Ascending aorta (tissue), 2 donors: ENCODE results near the gene GNAQ. TPM values are rescaled to one million over a fixed set of nuclear protein-coding genes. Genes with fewer than 3 reads are reported as not detected.

Experiments used
- DNase-seq, 2 donors: peaks; one replicate each; pipeline ENCODE4 v3.0.0-alpha.2; 2019; ENCODE audit warnings: low spot score in 2 of 2
- H3K27ac ChIP-seq, 2 donors: fragments of 200-600 bp; sonication (generic); one replicate each; pipeline ENCODE4 v1.5.1; 2016 to 2017; ENCODE audit warnings: mild to moderate bottlenecking in 1 of 2
- H3K27me3 ChIP-seq: fragments of 200-600 bp; sonication (generic); one replicate; pipeline ENCODE4 v1.5.1; 2017
- H3K36me3 ChIP-seq, 2 donors: fragments of 200-600 bp; sonication (generic); one replicate each; pipeline ENCODE4 v1.5.1; 2016
- H3K4me1 ChIP-seq, 2 donors: fragments of 200-600 bp; sonication (generic); one replicate each; pipeline ENCODE4 v1.5.1; 2016 to 2017; ENCODE audit warnings: mild to moderate bottlenecking in 1 of 2
- H3K4me3 ChIP-seq, 2 donors: fragments of 200-600 bp; sonication (generic); one replicate each; pipeline ENCODE4 v1.5.1; 2016 to 2017; ENCODE audit warnings: mild to moderate bottlenecking in 1 of 2
- H3K9me3 ChIP-seq, 2 donors: fragments of 200-600 bp; sonication (generic); one replicate each; pipeline ENCODE4 v1.5.1; 2016
- intact Hi-C: fragments of 100-400 bp; cut with DNase I; formaldehyde crosslinking; loops from one replicate; pipeline ENCODE4 v1.15.1; 2023
- total RNA-seq: library from RNA; depleted of rRNA; stranded (reverse); fragments of >200 nt; gene quantifications from one replicate; pipeline ENCODE4 v1.1.0, GENCODE V29; 2016
- TF ChIP-seq, protein P1 (sequence below), 3 experiments: fragments of 200-600 bp in 2 of 3; fragments of 450-650 bp in 1 of 3; sonication (generic) in 2 of 3; IDR thresholded peaks; one replicate each; pipeline ENCODE4 v1.5.1; 2016 to 2019; ENCODE audit warnings: antibody characterized with exemption in 3 of 3, mild to moderate bottlenecking in 1 of 3, moderate library complexity in 1 of 3

Gene GNAQ
- total RNA-seq, 1 donor from 2014 or later = 29.2 TPM

DNA sequence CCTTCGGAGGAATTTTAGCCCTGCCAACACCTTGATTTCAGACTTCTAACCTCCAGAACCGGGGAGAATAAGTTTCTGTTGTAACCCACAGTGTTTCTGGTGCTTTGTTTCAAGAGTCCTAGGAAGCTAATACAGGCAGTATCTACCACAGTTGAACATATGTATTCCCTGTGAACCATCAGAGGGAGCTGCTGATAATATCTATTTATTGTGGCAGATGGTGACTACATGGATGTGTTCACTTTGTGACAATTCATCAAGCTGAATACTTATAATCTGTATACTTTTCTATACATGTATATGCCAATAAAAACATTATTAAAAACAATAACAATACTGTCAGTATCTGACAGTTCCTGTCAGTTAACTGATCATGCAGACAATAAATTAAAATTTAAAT, 246.3 kb downstream of the GNAQ start:
- Histone ChIP-seq H3K4me1 (peaks cover 0 to 8% of the 10 kb centered on the region in 2 donors), H3K27ac (no peak overlapping the region), H3K27me3 (no peaks in the 10 kb centered on the region), H3K9me3 (no peaks in the 10 kb centered on the region), H3K4me3 (no peak overlapping the region), H3K36me3 (peaks cover 0 to 7% of the 10 kb centered on the region in 2 donors)
- intact Hi-C loops = no loop called here
- DNase-seq = no peak
- TF ChIP-seq, protein P1, sequence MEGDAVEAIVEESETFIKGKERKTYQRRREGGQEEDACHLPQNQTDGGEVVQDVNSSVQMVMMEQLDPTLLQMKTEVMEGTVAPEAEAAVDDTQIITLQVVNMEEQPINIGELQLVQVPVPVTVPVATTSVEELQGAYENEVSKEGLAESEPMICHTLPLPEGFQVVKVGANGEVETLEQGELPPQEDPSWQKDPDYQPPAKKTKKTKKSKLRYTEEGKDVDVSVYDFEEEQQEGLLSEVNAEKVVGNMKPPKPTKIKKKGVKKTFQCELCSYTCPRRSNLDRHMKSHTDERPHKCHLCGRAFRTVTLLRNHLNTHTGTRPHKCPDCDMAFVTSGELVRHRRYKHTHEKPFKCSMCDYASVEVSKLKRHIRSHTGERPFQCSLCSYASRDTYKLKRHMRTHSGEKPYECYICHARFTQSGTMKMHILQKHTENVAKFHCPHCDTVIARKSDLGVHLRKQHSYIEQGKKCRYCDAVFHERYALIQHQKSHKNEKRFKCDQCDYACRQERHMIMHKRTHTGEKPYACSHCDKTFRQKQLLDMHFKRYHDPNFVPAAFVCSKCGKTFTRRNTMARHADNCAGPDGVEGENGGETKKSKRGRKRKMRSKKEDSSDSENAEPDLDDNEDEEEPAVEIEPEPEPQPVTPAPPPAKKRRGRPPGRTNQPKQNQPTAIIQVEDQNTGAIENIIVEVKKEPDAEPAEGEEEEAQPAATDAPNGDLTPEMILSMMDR (IDR thresholded peaks at IDR 0.05) = no peak

DNA sequence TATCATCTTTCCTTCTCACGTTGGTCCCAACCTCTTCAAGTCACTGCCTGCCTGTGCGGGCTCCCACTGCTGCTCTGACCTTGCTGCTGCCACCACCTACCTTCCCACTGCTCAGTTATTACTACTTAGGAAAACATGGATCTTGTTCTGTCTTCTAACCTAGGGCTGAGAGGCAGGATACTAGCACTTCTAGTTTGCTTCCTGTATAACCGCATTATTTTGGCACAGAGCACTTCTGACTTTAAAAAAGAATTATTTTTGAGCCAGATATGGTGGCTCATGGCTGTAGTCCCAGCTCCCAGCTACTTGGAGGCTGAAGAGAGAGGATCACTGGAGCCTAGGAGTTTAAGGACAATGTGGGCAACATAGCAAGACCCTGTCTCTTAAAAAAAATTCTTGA, 248.1 kb downstream of the GNAQ start:
- H3K9me3 ChIP-seq = no peaks in the 10 kb centered on the region
- intact Hi-C loops = no loop called here
- peaks cover 0 to 7% of the 10 kb centered on the region in 2 donors for H3K36me3 ChIP-seq
- DNase-seq = no peak
- H3K27me3 ChIP-seq = no peaks in the 10 kb centered on the region
- no peak overlapping the region for H3K4me3 ChIP-seq
- no peak overlapping the region for H3K27ac ChIP-seq
- H3K4me1 ChIP-seq = peaks cover 0 to 8% of the 10 kb centered on the region in 2 donors
- TF ChIP-seq, protein P1 (IDR thresholded peaks at IDR 0.05) = no peak

DNA sequence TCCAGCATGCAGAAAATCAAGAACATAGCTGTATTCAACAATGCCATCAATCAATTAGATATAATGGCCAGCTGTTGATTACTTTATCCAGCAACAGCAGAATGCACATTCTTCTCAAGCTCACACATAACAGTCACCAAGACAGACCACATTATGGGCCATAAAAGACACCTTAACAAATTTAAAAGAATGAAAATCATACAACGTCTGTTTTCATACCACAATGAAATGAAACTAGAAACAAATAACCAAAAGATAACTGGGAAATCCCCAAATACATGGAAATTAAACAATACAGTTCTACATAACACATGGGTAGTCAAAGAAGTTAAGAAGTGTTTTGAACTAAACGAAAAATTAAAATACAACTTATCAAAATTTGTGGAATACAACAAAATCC, 252.6 kb downstream of the GNAQ start:
- TF ChIP-seq, protein P1 (IDR thresholded peaks at IDR 0.05) = no peak
- DNase-seq = no peak
- Histone ChIP-seq H3K36me3 (peaks cover 0 to 4% of the 10 kb centered on the region in 2 donors), H3K27ac (no peak overlapping the region), H3K4me3 (no peak overlapping the region), H3K9me3 (no peaks in the 10 kb centered on the region), H3K4me1 (peaks cover 0 to 8% of the 10 kb centered on the region in 2 donors), H3K27me3 (no peaks in the 10 kb centered on the region)
- intact Hi-C loops = no loop called here

DNA sequence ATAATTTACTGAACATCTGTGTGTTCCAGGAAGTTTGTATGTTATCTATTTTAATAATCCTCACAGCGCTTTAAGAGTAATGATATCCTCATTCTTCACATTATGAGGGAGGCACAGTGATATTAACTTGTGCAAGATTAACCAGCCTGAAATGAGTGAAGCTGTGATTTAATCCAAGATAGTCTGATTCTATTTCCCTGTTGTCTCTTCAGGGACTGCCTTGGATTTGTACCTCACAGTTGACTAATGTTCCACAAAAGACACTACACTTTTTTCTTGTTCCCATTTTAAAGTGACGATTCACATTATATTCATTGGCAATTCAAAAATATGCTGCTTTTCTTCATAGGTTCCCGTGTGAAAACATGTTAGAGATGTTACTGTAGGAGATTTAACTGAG, 258.2 kb downstream of the GNAQ start:
- H3K4me1 ChIP-seq = no peaks in the 10 kb centered on the region
- H3K9me3 ChIP-seq = no peaks in the 10 kb centered on the region
- H3K4me3 ChIP-seq = no peak overlapping the region
- intact Hi-C loops = no loop called here
- no peak overlapping the region for H3K27ac ChIP-seq
- TF ChIP-seq, protein P1 (IDR thresholded peaks at IDR 0.05) = no peak
- DNase-seq = no peak
- no peaks in the 10 kb centered on the region for H3K36me3 ChIP-seq
- no peaks in the 10 kb centered on the region for H3K27me3 ChIP-seq

DNA sequence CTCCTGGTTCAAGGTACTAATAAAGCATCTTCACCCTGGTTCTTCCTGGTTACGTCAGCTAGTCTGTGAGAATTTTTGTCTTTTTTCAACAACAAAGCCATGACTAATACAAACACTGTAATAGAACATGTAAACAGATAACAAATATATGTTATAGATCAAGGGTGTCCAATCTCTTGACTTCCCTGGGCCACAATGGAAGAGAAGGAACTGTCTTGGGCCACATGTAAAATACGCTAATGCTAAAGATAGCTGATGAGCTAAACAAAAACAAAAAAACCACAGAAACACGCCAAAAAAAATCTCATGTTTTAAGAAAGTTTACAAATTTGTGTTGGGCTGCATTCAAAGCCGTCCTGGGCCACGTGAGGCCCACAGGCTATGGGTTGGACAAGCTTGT, 259.0 kb downstream of the GNAQ start:
- DNase-seq = no peak
- intact Hi-C loops = no loop called here
- no peaks in the 10 kb centered on the region for H3K4me1 ChIP-seq
- no peaks in the 10 kb centered on the region for H3K27me3 ChIP-seq
- no peak overlapping the region for H3K27ac ChIP-seq
- H3K4me3 ChIP-seq = no peak overlapping the region
- H3K9me3 ChIP-seq = no peaks in the 10 kb centered on the region
- H3K36me3 ChIP-seq = no peaks in the 10 kb centered on the region
- TF ChIP-seq, protein P1 (IDR thresholded peaks at IDR 0.05) = no peak

DNA sequence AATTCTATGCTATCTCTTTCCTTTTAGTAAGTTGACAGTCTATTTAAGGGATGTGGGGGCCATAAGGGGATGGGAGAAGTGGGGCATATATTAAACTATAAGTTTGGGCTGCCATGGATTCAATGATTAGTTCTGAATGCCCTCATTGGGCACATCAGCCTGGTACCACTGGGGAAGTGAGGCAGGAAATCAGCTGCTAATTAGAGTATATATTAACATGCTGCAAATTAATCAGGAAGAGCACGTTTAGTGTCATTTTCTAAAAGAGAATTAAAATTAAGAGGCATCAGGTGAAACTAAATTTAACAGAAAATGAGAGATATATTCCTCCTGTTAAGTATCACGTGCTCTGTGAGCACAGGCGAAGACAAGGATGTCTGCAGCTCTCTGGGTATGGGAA, 260.4 kb downstream of the GNAQ start:
- Histone ChIP-seq H3K4me3 (no peak overlapping the region), H3K27ac (no peak overlapping the region), H3K27me3 (no peaks in the 10 kb centered on the region), H3K4me1 (no peaks in the 10 kb centered on the region), H3K9me3 (no peaks in the 10 kb centered on the region), H3K36me3 (no peaks in the 10 kb centered on the region)
- intact Hi-C loops = no loop called here
- DNase-seq = no peak
- TF ChIP-seq, protein P1 (IDR thresholded peaks at IDR 0.05) = no peak
